Measurements from ENCODE around the gene SEC61B. TPM values are rescaled to one million over a fixed set of nuclear protein-coding genes. Genes with fewer than 3 reads are reported as not detected.

SEC61B gene
- total and polyA plus RNA-seq, 2 experiments from 2014 or later = 133 to 602 TPM

DNA sequence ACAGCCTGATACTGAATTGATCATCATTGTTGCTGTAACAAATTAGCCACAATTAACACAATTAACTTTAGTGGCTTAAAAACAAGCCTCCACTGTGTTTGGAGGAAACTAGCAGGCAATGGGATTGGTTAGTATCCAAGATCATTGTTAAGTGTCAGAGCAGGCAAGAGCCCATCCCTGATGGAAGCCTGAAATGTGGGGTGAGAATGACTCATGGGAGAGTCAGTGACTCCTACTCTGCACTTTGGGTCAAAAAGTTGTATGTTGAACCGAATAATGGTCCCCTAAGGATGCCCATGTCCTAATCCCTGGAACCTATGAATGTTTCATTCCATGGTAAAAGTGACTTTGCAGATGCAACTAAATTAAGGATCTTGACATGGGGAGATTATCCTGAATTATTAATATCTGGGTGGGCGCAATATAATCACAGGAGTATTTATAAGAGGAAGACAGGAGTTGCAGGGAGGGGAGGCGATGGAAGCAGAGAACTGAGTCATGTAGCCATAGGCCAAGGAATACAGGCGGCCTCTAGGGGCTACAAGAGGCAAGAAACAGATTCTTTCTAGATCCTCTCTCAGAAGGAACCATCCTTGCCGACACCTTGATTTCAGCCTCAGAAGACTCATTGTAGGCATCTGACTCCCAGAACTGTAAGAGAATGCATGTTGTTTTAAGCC lies 29.2 kb upstream of the SEC61B start:
- Mint-ChIP-seq H3K9me3 (no peaks in the 10 kb centered on the region; the same call in 1 of the 3 replicates), H3K4me1 (peaks cover 7% of the 10 kb centered on the region; the same call in 2 of the 3 replicates), H3K36me3 (ENCODE audit: low read depth) (no peaks in the 10 kb centered on the region), H3K27ac (no peak overlapping the region), H3K27me3 (ENCODE audit: insufficient read depth, low read depth, poor library complexity) (peaks cover 1% of the 10 kb centered on the region), H3K4me3 (no peak overlapping the region)
- peak; percentile 55 for DNase-seq (ENCODE audit: low spot score)
- Histone ChIP-seq H4K20me1 (replicated peaks; ENCODE audit: insufficient read depth) (no peaks in the 10 kb centered on the region), H3K36me3 (ENCODE audit: insufficient read depth) (no peaks in the 10 kb centered on the region), H3F3A (replicated peaks; ENCODE audit: low read depth) (no peaks in the 10 kb centered on the region), H3K4me1 (ENCODE audit: insufficient read depth) (no peaks in the 10 kb centered on the region), H3K27ac (ENCODE audit: low read depth) (no peak overlapping the region), H3K79me2 (replicated peaks; ENCODE audit: insufficient read depth) (no peaks in the 10 kb centered on the region), H2AFZ (no peak overlapping the region), H3K27me3 (ENCODE audit: insufficient read depth) (no peaks in the 10 kb centered on the region), H3K4me2 (no peak overlapping the region), H3K9me2 (ENCODE audit: insufficient read depth) (no peaks in the 10 kb centered on the region), H3K4me3 (no peak overlapping the region)
- no peak for TF ChIP-seq EZH2 (IDR thresholded peaks at IDR 0.05; ENCODE audit: low read depth, unreplicated experiment)
- TF ChIP-seq, protein P1, sequence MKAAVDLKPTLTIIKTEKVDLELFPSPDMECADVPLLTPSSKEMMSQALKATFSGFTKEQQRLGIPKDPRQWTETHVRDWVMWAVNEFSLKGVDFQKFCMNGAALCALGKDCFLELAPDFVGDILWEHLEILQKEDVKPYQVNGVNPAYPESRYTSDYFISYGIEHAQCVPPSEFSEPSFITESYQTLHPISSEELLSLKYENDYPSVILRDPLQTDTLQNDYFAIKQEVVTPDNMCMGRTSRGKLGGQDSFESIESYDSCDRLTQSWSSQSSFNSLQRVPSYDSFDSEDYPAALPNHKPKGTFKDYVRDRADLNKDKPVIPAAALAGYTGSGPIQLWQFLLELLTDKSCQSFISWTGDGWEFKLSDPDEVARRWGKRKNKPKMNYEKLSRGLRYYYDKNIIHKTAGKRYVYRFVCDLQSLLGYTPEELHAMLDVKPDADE (IDR thresholded peaks at IDR 0.05) = no peak
- no peak for TF ChIP-seq CREB1 (CRISPR knock-in tag; IDR thresholded peaks at IDR 0.05; ENCODE audit: low read depth)
- no peak for TF ChIP-seq EZH2phosphoT487 (IDR thresholded peaks at IDR 0.05; ENCODE audit: unreplicated experiment)
- no peak for TF ChIP-seq ZNF331 (CRISPR knock-in tag; IDR thresholded peaks at IDR 0.05; ENCODE audit: low read depth)
- TF ChIP-seq, protein P2, sequence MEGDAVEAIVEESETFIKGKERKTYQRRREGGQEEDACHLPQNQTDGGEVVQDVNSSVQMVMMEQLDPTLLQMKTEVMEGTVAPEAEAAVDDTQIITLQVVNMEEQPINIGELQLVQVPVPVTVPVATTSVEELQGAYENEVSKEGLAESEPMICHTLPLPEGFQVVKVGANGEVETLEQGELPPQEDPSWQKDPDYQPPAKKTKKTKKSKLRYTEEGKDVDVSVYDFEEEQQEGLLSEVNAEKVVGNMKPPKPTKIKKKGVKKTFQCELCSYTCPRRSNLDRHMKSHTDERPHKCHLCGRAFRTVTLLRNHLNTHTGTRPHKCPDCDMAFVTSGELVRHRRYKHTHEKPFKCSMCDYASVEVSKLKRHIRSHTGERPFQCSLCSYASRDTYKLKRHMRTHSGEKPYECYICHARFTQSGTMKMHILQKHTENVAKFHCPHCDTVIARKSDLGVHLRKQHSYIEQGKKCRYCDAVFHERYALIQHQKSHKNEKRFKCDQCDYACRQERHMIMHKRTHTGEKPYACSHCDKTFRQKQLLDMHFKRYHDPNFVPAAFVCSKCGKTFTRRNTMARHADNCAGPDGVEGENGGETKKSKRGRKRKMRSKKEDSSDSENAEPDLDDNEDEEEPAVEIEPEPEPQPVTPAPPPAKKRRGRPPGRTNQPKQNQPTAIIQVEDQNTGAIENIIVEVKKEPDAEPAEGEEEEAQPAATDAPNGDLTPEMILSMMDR (conservative IDR thresholded peaks at IDR 0.05; ENCODE audit: low read depth in 2 of 2) = peak; percentile 47 to 53
- no peak for TF ChIP-seq ZNF114 (CRISPR knock-in tag; IDR thresholded peaks at IDR 0.05)
- no peak for TF ChIP-seq STAT1 (IDR thresholded peaks at IDR 0.05; ENCODE audit: unreplicated experiment)
- TF ChIP-seq JUNB (IDR thresholded peaks at IDR 0.05; ENCODE audit: unreplicated experiment) = no peak
- ATAC-seq = peak; percentile 81

- Histone ChIP-seq H4K20me1 (replicated peaks; ENCODE audit: insufficient read depth) (no peaks in the 10 kb centered on the region), H3F3A (replicated peaks; ENCODE audit: low read depth) (no peaks in the 10 kb centered on the region), H2AFZ (no peak overlapping the region), H3K4me3 (no peak overlapping the region), H3K4me2 (no peak overlapping the region), H3K27ac (ENCODE audit: low read depth) (no peak overlapping the region), H3K9me2 (ENCODE audit: insufficient read depth) (no peaks in the 10 kb centered on the region), H3K27me3 (ENCODE audit: insufficient read depth) (no peaks in the 10 kb centered on the region), H3K4me1 (ENCODE audit: insufficient read depth) (no peaks in the 10 kb centered on the region), H3K36me3 (ENCODE audit: insufficient read depth) (no peaks in the 10 kb centered on the region), H3K79me2 (replicated peaks; ENCODE audit: insufficient read depth) (no peaks in the 10 kb centered on the region)
- no peak for DNase-seq (ENCODE audit: low spot score)
- no peaks in the 10 kb centered on the region; the same call in 1 of the 3 replicates for H3K9me3 Mint-ChIP-seq
- no peaks in the 10 kb centered on the region for H3K36me3 Mint-ChIP-seq (ENCODE audit: low read depth)
- ATAC-seq = no peak
- H3K27me3 Mint-ChIP-seq (ENCODE audit: insufficient read depth, low read depth, poor library complexity) = peaks cover 1% of the 10 kb centered on the region
- no peak overlapping the region for H3K4me3 Mint-ChIP-seq
- H3K27ac Mint-ChIP-seq = no peak overlapping the region
- H3K4me1 Mint-ChIP-seq = peaks cover 8% of the 10 kb centered on the region; the same call in 2 of the 3 replicates
- TF ChIP-seq REST (IDR thresholded peaks at IDR 0.05; ENCODE audit: unreplicated experiment) = no peak
- TF ChIP-seq, protein P1 (IDR thresholded peaks at IDR 0.05) = no peak
- no peak for TF ChIP-seq STAT1 (IDR thresholded peaks at IDR 0.05; ENCODE audit: unreplicated experiment)
- no peak for TF ChIP-seq POLR2AphosphoS5 (IDR thresholded peaks at IDR 0.05; ENCODE audit: low read depth)
- no peak for TF ChIP-seq ZNF114 (CRISPR knock-in tag; IDR thresholded peaks at IDR 0.05)
- TF ChIP-seq, protein P2 (conservative IDR thresholded peaks at IDR 0.05; ENCODE audit: low read depth in 2 of 2) = no peak
- TF ChIP-seq EZH2 (IDR thresholded peaks at IDR 0.05; ENCODE audit: low read depth, unreplicated experiment) = no peak
- no peak for TF ChIP-seq EZH2phosphoT487 (IDR thresholded peaks at IDR 0.05; ENCODE audit: unreplicated experiment)
- no peak for TF ChIP-seq JUNB (IDR thresholded peaks at IDR 0.05; ENCODE audit: unreplicated experiment)
- no peak for TF ChIP-seq NANOG (IDR thresholded peaks at IDR 0.05; ENCODE audit: borderline replicate concordance)
- no peak for TF ChIP-seq ZNF331 (CRISPR knock-in tag; IDR thresholded peaks at IDR 0.05; ENCODE audit: low read depth)
- TF ChIP-seq CREB1 (CRISPR knock-in tag; IDR thresholded peaks at IDR 0.05; ENCODE audit: low read depth) = no peak
Measured at GRCh38 chr9:99193466-99193821, 28.6 kb upstream of the SEC61B start.
